Stimulated activated effector memory CD8-positive, alpha-beta T cell treated with anti-CD3 and anti-CD28 coated beads, Interleukin-12 subunit alpha, Interleukin-12 subunit beta, amount 100 ng/mL, for 72 hours (primary cell): ENCODE measurements around the gene PLA2G4A.

Experiments
- ATAC-seq: fragments of 150-1000 bp; cut with Tn5 transposase; 2 replicates; pipeline ENCODE4 v1.10.0; 2021
- DNase-seq, 2 donors: peaks; one replicate each; pipeline ENCODE4 v3.0.0; 2021 to 2022; ENCODE audit warnings: low spot score in 2 of 2
- H3K27ac Mint-ChIP-seq: one replicate; pipeline ENCODE4 v1.8.0; 2022; ENCODE audit warnings: mild to moderate bottlenecking, mixed read lengths
- H3K36me3 Mint-ChIP-seq: one replicate; pipeline ENCODE4 v1.8.0; 2022; ENCODE audit warnings: mild to moderate bottlenecking, mixed read lengths
- H3K4me1 Mint-ChIP-seq: one replicate; pipeline ENCODE4 v1.8.0; 2022; ENCODE audit warnings: mixed read lengths
- H3K4me3 Mint-ChIP-seq: one replicate; pipeline ENCODE4 v1.8.0; 2022; ENCODE audit warnings: mild to moderate bottlenecking, mixed read lengths
- H3K9me3 Mint-ChIP-seq: one replicate; pipeline ENCODE4 v1.8.0; 2022; ENCODE audit warnings: mixed read lengths

The PLA2G4A gene

GRCh38 chr1:186953876-186954275, 125.1 kb downstream of the PLA2G4A start:
- Mint-ChIP-seq H3K9me3 (peaks cover 3% of the 10 kb centered on the region), H3K4me3 (no peak overlapping the region), H3K4me1 (no peaks in the 10 kb centered on the region), H3K36me3 (no peaks in the 10 kb centered on the region), H3K27ac (no peak overlapping the region)
- DNase-seq (no peak), ATAC-seq (no peak)

- Mint-ChIP-seq H3K27ac (no peak overlapping the region), H3K4me1 (no peaks in the 10 kb centered on the region), H3K4me3 (no peak overlapping the region), H3K9me3 (no peaks in the 10 kb centered on the region), H3K36me3 (no peaks in the 10 kb centered on the region)
- ATAC-seq (no peak), DNase-seq (no peak)
Observed at GRCh38 chr1:186957314-186957713, 128.6 kb downstream of the PLA2G4A start.

- Mint-ChIP-seq H3K4me1 (no peaks in the 10 kb centered on the region), H3K9me3 (no peaks in the 10 kb centered on the region), H3K27ac (no peak overlapping the region), H3K4me3 (no peak overlapping the region), H3K36me3 (no peaks in the 10 kb centered on the region)
- no peak for ATAC-seq
- no peak for DNase-seq
Observed at GRCh38 chr1:186958520-186958919, 129.8 kb downstream of the PLA2G4A start.

GRCh38 chr1:186960861-186961260, 132.1 kb downstream of the PLA2G4A start:
- DNase-seq (no peak), ATAC-seq (no peak)
- no peak overlapping the region for H3K27ac Mint-ChIP-seq
- peaks cover 3% of the 10 kb centered on the region for H3K9me3 Mint-ChIP-seq
- no peak overlapping the region for H3K4me3 Mint-ChIP-seq
- no peaks in the 10 kb centered on the region for H3K4me1 Mint-ChIP-seq
- H3K36me3 Mint-ChIP-seq: no peaks in the 10 kb centered on the region

DNA sequence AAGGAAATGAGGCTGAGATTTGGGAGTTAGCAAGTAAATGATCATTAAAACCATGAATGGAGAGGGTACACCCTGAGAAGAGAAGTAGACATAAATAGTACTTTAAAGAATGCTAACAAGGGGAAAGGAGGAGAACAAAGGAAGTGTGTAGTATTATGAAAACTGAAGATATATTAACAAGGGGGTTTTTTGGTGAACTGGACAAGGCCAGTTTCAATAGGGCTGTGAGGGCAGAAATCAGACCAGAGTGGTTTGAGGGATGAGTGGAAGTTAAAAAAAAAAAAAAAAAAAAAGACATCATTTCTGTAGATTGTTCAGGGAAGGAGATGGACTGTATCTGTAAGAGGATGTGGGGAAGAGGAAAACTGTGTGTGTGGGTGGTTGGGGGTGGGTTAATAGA, 137.1 kb downstream of the PLA2G4A start:
- Mint-ChIP-seq H3K4me3 (no peak overlapping the region), H3K27ac (no peak overlapping the region), H3K4me1 (no peaks in the 10 kb centered on the region), H3K9me3 (peaks cover 3% of the 10 kb centered on the region), H3K36me3 (no peaks in the 10 kb centered on the region)
- DNase-seq (no peak), ATAC-seq (no peak)

DNA sequence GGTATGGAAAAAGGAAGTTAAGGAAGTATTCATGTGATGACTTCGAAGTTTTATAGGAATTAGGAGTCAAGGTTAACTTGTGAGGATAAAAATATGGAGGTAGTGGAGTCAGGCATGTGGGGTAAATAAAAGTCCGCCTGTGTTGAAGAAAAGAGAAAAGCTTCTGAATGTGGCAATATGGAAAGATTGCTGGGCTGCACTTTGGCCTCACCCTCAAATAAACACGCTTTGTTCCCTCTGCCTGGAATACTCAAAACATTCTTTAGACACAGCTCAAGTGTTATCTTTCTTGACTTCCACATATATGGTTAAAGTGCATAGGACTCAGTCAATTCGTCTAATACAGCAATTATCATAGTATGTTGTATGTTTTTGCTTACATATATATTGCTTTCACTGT, 137.7 kb downstream of the PLA2G4A start:
- ATAC-seq (no peak), DNase-seq (no peak)
- Mint-ChIP-seq H3K9me3 (peaks cover 3% of the 10 kb centered on the region), H3K4me1 (no peaks in the 10 kb centered on the region), H3K4me3 (no peak overlapping the region), H3K36me3 (no peaks in the 10 kb centered on the region), H3K27ac (no peak overlapping the region)

DNA sequence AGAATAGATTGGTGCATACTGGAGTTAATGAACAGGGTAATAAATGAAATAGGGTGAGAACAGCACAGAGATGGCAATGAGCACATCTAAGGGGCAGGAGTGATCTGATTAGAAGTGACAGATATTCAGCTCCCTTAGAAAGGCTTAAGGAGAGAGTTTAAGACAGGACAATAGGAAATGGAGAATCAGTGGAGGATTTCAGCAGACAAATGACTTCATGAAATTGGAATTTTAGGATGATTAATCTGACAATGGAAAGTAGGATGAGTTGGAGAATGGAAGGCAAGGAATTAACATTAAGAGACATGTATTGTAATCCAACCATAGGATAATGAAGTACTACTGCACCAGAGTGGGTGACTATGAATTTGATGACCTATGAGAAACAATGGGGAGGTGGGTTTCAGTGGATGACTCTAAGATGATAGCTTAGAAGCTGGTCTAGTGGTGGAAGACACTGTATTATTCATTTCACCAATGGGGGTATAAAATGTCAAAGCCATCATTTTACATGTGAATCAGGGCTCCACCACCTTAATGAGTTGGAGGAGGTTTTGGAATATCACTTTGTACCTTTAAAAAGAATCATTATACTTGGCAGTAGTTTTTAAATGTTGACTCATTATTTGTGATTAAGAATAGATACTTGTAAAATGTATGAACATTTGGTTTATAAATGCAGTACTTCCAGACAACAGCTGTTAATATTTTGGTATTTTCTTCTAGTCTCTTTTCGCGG, 139.1 kb downstream of the PLA2G4A start:
- ATAC-seq: no peak
- Mint-ChIP-seq H3K4me1 (no peaks in the 10 kb centered on the region), H3K4me3 (no peak overlapping the region), H3K9me3 (peaks cover 3% of the 10 kb centered on the region), H3K36me3 (no peaks in the 10 kb centered on the region), H3K27ac (no peak overlapping the region)
- DNase-seq: no peak

DNA sequence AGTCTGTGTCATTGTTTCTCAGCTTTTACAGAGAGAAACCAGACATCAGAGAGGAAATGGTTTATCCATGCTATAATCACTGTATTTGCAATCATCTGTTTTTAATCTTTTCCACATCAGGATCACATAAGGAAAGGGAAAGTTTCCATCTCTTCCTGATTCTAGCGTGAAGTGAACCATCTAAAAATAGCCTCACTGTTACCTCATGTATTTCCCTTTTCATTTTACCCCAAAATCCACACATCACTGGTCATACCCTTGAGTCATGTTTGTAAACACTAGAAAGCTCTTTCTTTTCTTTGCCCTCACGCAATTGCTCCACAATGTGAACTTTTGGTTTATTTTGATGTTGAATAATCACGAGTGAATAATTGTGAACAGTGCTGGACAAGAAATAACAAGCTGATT, 146.0 kb downstream of the PLA2G4A start:
- Mint-ChIP-seq H3K9me3 (no peaks in the 10 kb centered on the region), H3K4me1 (no peaks in the 10 kb centered on the region)
- no peak for DNase-seq

GRCh38 chr1:186975220-186975619, 146.5 kb downstream of the PLA2G4A start:
- no peaks in the 10 kb centered on the region for H3K9me3 Mint-ChIP-seq
- no peak overlapping the region for H3K27ac Mint-ChIP-seq
- no peak for ATAC-seq
- DNase-seq: no peak
- no peaks in the 10 kb centered on the region for H3K36me3 Mint-ChIP-seq
- no peaks in the 10 kb centered on the region for H3K4me1 Mint-ChIP-seq
- H3K4me3 Mint-ChIP-seq: no peak overlapping the region

More for the DNA sequence above, 146.0 kb downstream of the PLA2G4A start:
- no peak for ATAC-seq
- Mint-ChIP-seq H3K27ac (no peak overlapping the region), H3K36me3 (no peaks in the 10 kb centered on the region), H3K4me3 (no peak overlapping the region)

GRCh38 chr1:186976700-186977099, 148.0 kb downstream of the PLA2G4A start:
- no peaks in the 10 kb centered on the region for H3K36me3 Mint-ChIP-seq
- H3K4me1 Mint-ChIP-seq: no peaks in the 10 kb centered on the region
- H3K4me3 Mint-ChIP-seq: no peak overlapping the region
- no peak overlapping the region for H3K27ac Mint-ChIP-seq
- no peaks in the 10 kb centered on the region for H3K9me3 Mint-ChIP-seq
- DNase-seq (no peak), ATAC-seq (no peak)

GRCh38 chr1:186977266-186977957, 148.7 kb downstream of the PLA2G4A start:
- Mint-ChIP-seq H3K4me3 (no peak overlapping the region), H3K36me3 (no peaks in the 10 kb centered on the region), H3K27ac (no peak overlapping the region), H3K4me1 (no peaks in the 10 kb centered on the region), H3K9me3 (no peaks in the 10 kb centered on the region)
- ATAC-seq (no peak), DNase-seq (no peak)

GRCh38 chr1:186978596-186979556, 150.1 kb downstream of the PLA2G4A start:
- H3K9me3 Mint-ChIP-seq: no peaks in the 10 kb centered on the region
- H3K4me3 Mint-ChIP-seq: no peak overlapping the region
- H3K36me3 Mint-ChIP-seq: no peaks in the 10 kb centered on the region
- ATAC-seq: no peak
- no peaks in the 10 kb centered on the region for H3K4me1 Mint-ChIP-seq
- no peak overlapping the region for H3K27ac Mint-ChIP-seq
- DNase-seq: no peak

- Mint-ChIP-seq H3K9me3 (no peaks in the 10 kb centered on the region), H3K4me3 (no peak overlapping the region), H3K4me1 (no peaks in the 10 kb centered on the region), H3K27ac (no peak overlapping the region), H3K36me3 (no peaks in the 10 kb centered on the region)
- DNase-seq: no peak
- no peak for ATAC-seq
Observed at GRCh38 chr1:186980400-186980799, 151.7 kb downstream of the PLA2G4A start.

- ATAC-seq (no peak), DNase-seq (no peak)
- Mint-ChIP-seq H3K27ac (no peak overlapping the region), H3K4me3 (no peak overlapping the region), H3K36me3 (no peaks in the 10 kb centered on the region), H3K9me3 (no peaks in the 10 kb centered on the region), H3K4me1 (no peaks in the 10 kb centered on the region)
Observed at GRCh38 chr1:186982116-186982515, 153.4 kb downstream of the PLA2G4A start.

- DNase-seq: no peak
- no peak for ATAC-seq
- Mint-ChIP-seq H3K4me1 (no peaks in the 10 kb centered on the region), H3K4me3 (no peak overlapping the region), H3K27ac (no peak overlapping the region), H3K36me3 (no peaks in the 10 kb centered on the region), H3K9me3 (no peaks in the 10 kb centered on the region)
Observed at GRCh38 chr1:186983327-186983726, 154.6 kb downstream of the PLA2G4A start.
